HepG2 (cell line): ENCODE data around the gene SS18L1. TPM values are rescaled to one million over a fixed set of nuclear protein-coding genes. Genes with fewer than 3 reads are reported as not detected.

Experiments
- ARID2 ChIP-seq: sonication (generic); formaldehyde crosslinking; IDR thresholded peaks from 2 replicates; pipeline ENCODE4 v1.8.1; 2022; ENCODE audit warnings: mild to moderate bottlenecking, missing genetic modification reagents, borderline replicate concordance
- ARNT ChIP-seq: fragments of 450-650 bp; IDR thresholded peaks from 2 replicates; pipeline ENCODE4 v1.6.1; 2017
- ATF5 ChIP-seq: sonication (generic); formaldehyde crosslinking; IDR thresholded peaks from 2 replicates; pipeline ENCODE4 v1.4.0; 2020; ENCODE audit warnings: mild to moderate bottlenecking, low read depth, missing genetic modification reagents
- CENPX ChIP-seq: sonication (generic); formaldehyde crosslinking; IDR thresholded peaks from 2 replicates; pipeline ENCODE4 v1.9.0; 2021; ENCODE audit warnings: mild to moderate bottlenecking, missing genetic modification reagents, moderate library complexity
- DR1 ChIP-seq: sonication (generic); formaldehyde crosslinking; IDR thresholded peaks from 2 replicates; pipeline ENCODE4 v1.8.0; 2021; ENCODE audit warnings: mild to moderate bottlenecking, missing genetic modification reagents, inconsistent platforms
- EHMT2 ChIP-seq: fragments of 200-600 bp; sonication (generic); IDR thresholded peaks from 2 replicates; pipeline ENCODE4 v1.7.0; 2017; ENCODE audit warnings: antibody characterized with exemption, low read depth, low read length, borderline replicate concordance
- ETV5 ChIP-seq: IDR thresholded peaks from 2 replicates; pipeline ENCODE4 v1.6.1; 2018; ENCODE audit warnings: missing biosample characterization, missing genetic modification reagents, inconsistent platforms, borderline replicate concordance
- FOXM1 ChIP-seq: sonication (generic); formaldehyde crosslinking; IDR thresholded peaks from 2 replicates; pipeline ENCODE4 v1.5.0; 2020; ENCODE audit warnings: missing genetic modification reagents
- JUNB ChIP-seq: sonication (generic); formaldehyde crosslinking; IDR thresholded peaks from 2 replicates; pipeline ENCODE4 v1.8.0; 2022; ENCODE audit warnings: missing genetic modification reagents, mild to moderate bottlenecking, borderline replicate concordance
- KLF11 ChIP-seq: IDR thresholded peaks from 2 replicates; pipeline ENCODE4 v1.6.1; 2016; ENCODE audit warnings: missing compliant biosample characterization
- MAF1 ChIP-seq: sonication (generic); formaldehyde crosslinking; IDR thresholded peaks from 2 replicates; pipeline ENCODE4 v1.5.0; 2020; ENCODE audit warnings: missing genetic modification reagents, borderline replicate concordance
- NR2F6 ChIP-seq, 2 experiments: IDR thresholded peaks; 2 replicates each; pipeline ENCODE4 v1.6.1; 2016; ENCODE audit warnings: antibody characterized with exemption in 1 of 2, mild to moderate bottlenecking in 1 of 2
- RNF2 ChIP-seq: fragments of 450-650 bp; conservative IDR thresholded peaks from 2 replicates; pipeline ENCODE4 v1.6.1; 2016; ENCODE audit warnings: low read depth
- SMYD3 ChIP-seq: sonication (generic); formaldehyde crosslinking; IDR thresholded peaks from 2 replicates; pipeline ENCODE4 v1.8.1; 2023; ENCODE audit warnings: mild to moderate bottlenecking, missing genetic modification reagents
- SP2 ChIP-seq: sonication (generic); formaldehyde crosslinking; IDR thresholded peaks from 2 replicates; pipeline ENCODE4 v1.5.1; 2020; ENCODE audit warnings: mild to moderate bottlenecking, missing genetic modification reagents
- TEAD3 ChIP-seq: optimal IDR thresholded peaks from 2 replicates; pipeline ENCODE3; 2016; ENCODE audit warnings: borderline replicate concordance
- TOPORS ChIP-seq: sonication (generic); formaldehyde crosslinking; IDR thresholded peaks from 2 replicates; pipeline ENCODE4 v1.8.0; 2023; ENCODE audit warnings: mild to moderate bottlenecking, missing genetic modification reagents
- ZFP37 ChIP-seq: sonication (generic); formaldehyde crosslinking; IDR thresholded peaks from 2 replicates; pipeline ENCODE4 v1.4.0; 2020; ENCODE audit warnings: missing genetic modification reagents, borderline replicate concordance
- ZFX ChIP-seq: sonication (generic); formaldehyde crosslinking; IDR thresholded peaks from 2 replicates; pipeline ENCODE4 v1.4.0; 2020; ENCODE audit warnings: mild to moderate bottlenecking, low read depth, missing genetic modification reagents, moderate library complexity
- ZNF207 ChIP-seq: fragments of 450-650 bp; IDR thresholded peaks from 2 replicates; pipeline ENCODE4 v1.6.1; 2016; ENCODE audit warnings: antibody characterized with exemption, borderline replicate concordance
- ZNF572 ChIP-seq: sonication (generic); formaldehyde crosslinking; IDR thresholded peaks from 2 replicates; pipeline ENCODE4 v1.5.1; 2020; ENCODE audit warnings: mild to moderate bottlenecking, missing genetic modification reagents
- ZNF598 ChIP-seq: sonication (generic); formaldehyde crosslinking; IDR thresholded peaks from 2 replicates; pipeline ENCODE4 v1.5.1; 2020; ENCODE audit warnings: mild to moderate bottlenecking, missing genetic modification reagents, borderline replicate concordance
- ZNF766 ChIP-seq: sonication (generic); formaldehyde crosslinking; IDR thresholded peaks from 2 replicates; pipeline ENCODE4 v1.5.0; 2020; ENCODE audit warnings: missing genetic modification reagents, borderline replicate concordance
- ZSCAN25 ChIP-seq: sonication (generic); formaldehyde crosslinking; IDR thresholded peaks from 2 replicates; pipeline ENCODE4 v1.8.0; 2022; ENCODE audit warnings: mild to moderate bottlenecking, missing genetic modification reagents
- polyA plus RNA-seq, 8 experiments: library from polyadenylated mRNA; depleted of rRNA in 3 of 8; stranded (reverse) in 7 of 8; unstranded in 1 of 8; fragments of >200 nt; fragmentation: Illumina TruSeq in 4 of 8; extraction: Trizol in 4 of 8; gene quantifications; 2 replicates each; pipeline versions ENCODE4 v1.2.1 to v1.2.3, GENCODE V29; 2011 to 2016; ENCODE audit warnings: low read depth in 4 of 8, missing spikeins in 1 of 8, mixed read lengths in 1 of 8; ENCODE audit not compliant: insufficient read depth in 1 of 8
- total RNA-seq, 5 experiments: library from RNA; depleted of rRNA; stranded (reverse); fragments of >200 nt; fragmentation: Illumina TruSeq; extraction: Trizol; gene quantifications; 2 replicates each; pipeline ENCODE4 v1.2.3, GENCODE V29; 2016; ENCODE audit warnings: low read depth in 1 of 5
- TF ChIP-seq, protein P1 (sequence below): sonication (generic); formaldehyde crosslinking; IDR thresholded peaks from 2 replicates; pipeline ENCODE4 v1.4.0; 2020; ENCODE audit warnings: missing genetic modification reagents
- TF ChIP-seq, protein P2 (sequence below): sonication (generic); formaldehyde crosslinking; IDR thresholded peaks from 2 replicates; pipeline ENCODE4 v1.8.0; 2022; ENCODE audit warnings: mild to moderate bottlenecking, missing genetic modification reagents, borderline replicate concordance

SS18L1 gene
- total and polyA plus RNA-seq, 2 of the 13 experiments (the other 11 are each of a cell fraction or from before 2014, with no cell fraction given), result 17.8 to 27.6 TPM

GRCh38 chr20:62120990-62121775, 22.4 kb upstream of the SS18L1 start (continued):
- TF ChIP-seq FOXM1 (CRISPR knock-in tag) (no peak), ZNF207 (no peak), EHMT2 (no peak), TEAD3 (CRISPR knock-in tag) (no peak), KLF11 (peak; percentile 37; the same call in 1 of the 2 replicates), NR2F6 (IDR thresholded peaks at IDR 0.05) (no peak), NR2F6 (CRISPR knock-in tag; IDR thresholded peaks at IDR 0.05) (no peak), SMYD3 (CRISPR knock-in tag) (no peak), ATF5 (CRISPR knock-in tag) (no peak), ARID2 (CRISPR knock-in tag) (peak; percentile 67; the same call in 1 of the 2 replicates), JUNB (CRISPR knock-in tag) (no peak), ETV5 (CRISPR knock-in tag) (no peak), ZFX (CRISPR knock-in tag) (peak; percentile 81), ZNF766 (CRISPR knock-in tag) (0 out of 2 replicates have a peak, but pooled peaks have one; percentile 16), ZFP37 (no peak; the same call in 1 of the 2 replicates), DR1 (CRISPR knock-in tag) (no peak), ZNF598 (CRISPR knock-in tag) (peak; percentile 81; the same call in 1 of the 2 replicates), TOPORS (CRISPR knock-in tag) (no peak; the same call in 1 of the 2 replicates), MAF1 (no peak; the same call in 1 of the 2 replicates), ARNT (no peak), ZNF572 (CRISPR knock-in tag) (no peak), RNF2 (peak; percentile 87; the same call in 1 of the 2 replicates), ZSCAN25 (CRISPR knock-in tag) (no peak; the same call in 1 of the 2 replicates), CENPX (CRISPR knock-in tag) (no peak), SP2 (CRISPR knock-in tag) (no peak)
- TF ChIP-seq, protein P1, sequence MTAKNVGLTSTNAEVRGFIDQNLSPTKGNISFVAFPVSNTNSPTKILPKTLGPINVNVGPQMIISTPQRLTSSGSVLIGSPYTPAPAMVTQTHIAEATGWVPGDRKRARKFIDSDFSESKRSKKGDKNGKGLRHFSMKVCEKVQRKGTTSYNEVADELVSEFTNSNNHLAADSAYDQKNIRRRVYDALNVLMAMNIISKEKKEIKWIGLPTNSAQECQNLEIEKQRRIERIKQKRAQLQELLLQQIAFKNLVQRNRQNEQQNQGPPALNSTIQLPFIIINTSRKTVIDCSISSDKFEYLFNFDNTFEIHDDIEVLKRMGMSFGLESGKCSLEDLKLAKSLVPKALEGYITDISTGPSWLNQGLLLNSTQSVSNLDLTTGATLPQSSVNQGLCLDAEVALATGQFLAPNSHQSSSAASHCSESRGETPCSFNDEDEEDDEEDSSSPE (CRISPR knock-in tag), result no peak
- TF ChIP-seq, protein P2, sequence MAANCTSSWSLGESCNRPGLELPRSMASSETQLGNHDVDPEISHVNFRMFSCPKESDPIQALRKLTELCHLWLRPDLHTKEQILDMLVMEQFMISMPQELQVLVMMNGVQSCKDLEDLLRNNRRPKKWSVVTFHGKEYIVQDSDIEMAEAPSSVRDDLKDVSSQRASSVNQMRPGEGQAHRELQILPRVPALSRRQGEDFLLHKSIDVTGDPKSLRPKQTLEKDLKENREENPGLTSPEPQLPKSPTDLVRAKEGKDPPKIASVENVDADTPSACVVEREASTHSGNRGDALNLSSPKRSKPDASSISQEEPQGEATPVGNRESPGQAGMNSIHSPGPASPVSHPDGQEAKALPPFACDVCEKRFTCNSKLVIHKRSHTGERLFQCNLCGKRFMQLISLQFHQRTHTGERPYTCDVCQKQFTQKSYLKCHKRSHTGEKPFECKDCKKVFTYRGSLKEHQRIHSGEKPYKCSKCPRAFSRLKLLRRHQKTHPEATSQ (CRISPR knock-in tag), result peak; percentile 64; the same call in 1 of the 2 replicates
